GM12892 (cell line): ENCODE measurements around the gene SUMO1.

ENCODE experiments used
- POLR2A ChIP-seq: IDR thresholded peaks from 2 replicates; pipeline ENCODE4 v1.6.1; 2011; ENCODE audit warnings: low read depth, low read length, control low read depth
- TAF1 ChIP-seq: IDR thresholded peaks from 2 replicates; pipeline ENCODE4 v1.6.1; 2011; ENCODE audit warnings: low read depth, mild to moderate bottlenecking, control low read depth, low read length, borderline replicate concordance

DNA sequence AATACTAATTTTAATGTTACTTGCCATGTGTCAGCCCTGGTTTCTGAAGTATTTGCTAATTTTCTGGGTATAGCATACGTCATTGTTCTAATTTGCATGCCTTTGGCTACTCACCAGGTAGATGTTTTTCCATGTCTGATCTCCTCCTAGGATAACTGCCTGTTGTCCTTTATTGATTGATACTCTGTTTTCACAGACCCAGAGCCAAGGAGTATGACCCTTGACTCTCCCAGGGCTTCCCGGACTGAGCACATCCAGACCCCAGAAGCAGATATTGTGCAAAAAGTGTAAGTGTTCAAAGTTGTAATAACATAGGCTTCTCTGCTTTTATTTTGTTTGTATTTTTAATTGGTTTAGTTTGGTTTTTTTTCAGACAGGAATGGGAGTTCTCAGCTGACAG, 53.8 kb downstream of the SUMO1 start:
- no peak for TF ChIP-seq TAF1
- TF ChIP-seq POLR2A, result no peak
